Gastroesophageal sphincter (tissue), 4 donors: Measurements from ENCODE around the gene GMEB1. TPM values are rescaled to one million over a fixed set of nuclear protein-coding genes. Genes with fewer than 3 reads are reported as not detected.
A peak's percentile ranks its signal among the peaks of the same experiment; 100 is the strongest.
"Not testable (repeated sequence)": the region's sequence is repeated elsewhere in the genome, so short reads cannot be mapped to it uniquely, and the experiment has no call there.

Experiments
- ATAC-seq: fragments of 150-250 bp; one replicate; pipeline ENCODE4 v1.9.1; 2016; ENCODE audit warnings: mild to moderate bottlenecking, moderate library complexity
- H3K27ac ChIP-seq, 4 donors: fragments of 200-600 bp; sonication (generic) in 3 of 4; 1 replicate in 3 of 4; 2 replicates in 1 of 4; pipeline ENCODE4 v1.5.1; 2016 to 2019
- H3K27me3 ChIP-seq: fragments of 200-600 bp; sonication (generic); one replicate; pipeline ENCODE4 v1.5.1; 2019
- H3K36me3 ChIP-seq, 2 donors: fragments of 200-600 bp; sonication (generic); one replicate each; pipeline ENCODE4 v1.5.1; 2019; ENCODE audit warnings: control low read depth in 1 of 2
- H3K4me1 ChIP-seq, 3 donors: fragments of 200-600 bp; sonication (generic); 1 replicate in 2 of 3; 2 replicates in 1 of 3; pipeline ENCODE4 v1.5.1; 2016 to 2019; ENCODE audit warnings: control low read depth in 2 of 3
- H3K4me3 ChIP-seq, 2 donors: fragments of 200-600 bp; sonication (generic); one replicate each; pipeline ENCODE4 v1.5.1; 2019; ENCODE audit warnings: mild to moderate bottlenecking in 1 of 2, moderate library complexity in 1 of 2
- H3K9me3 ChIP-seq, 3 donors: fragments of 200-600 bp; sonication (generic); one replicate each; pipeline ENCODE4 v1.5.1; 2017 to 2019; ENCODE audit warnings: control low read depth in 2 of 3
- EP300 ChIP-seq: sonication (generic); formaldehyde crosslinking; IDR thresholded peaks from one replicate; pipeline ENCODE4 v1.6.1; 2017; ENCODE audit warnings: antibody characterized with exemption, mild to moderate bottlenecking
- POLR2A ChIP-seq, 2 donors: fragments of 450-650 bp; IDR thresholded peaks; one replicate each; pipeline ENCODE4 v1.6.1; 2017; ENCODE audit warnings: antibody characterized with exemption in 2 of 2, mild to moderate bottlenecking in 2 of 2, moderate library complexity in 1 of 2
- POLR2AphosphoS5 ChIP-seq: sonication (generic); formaldehyde crosslinking; IDR thresholded peaks from one replicate; pipeline ENCODE4 v1.6.1; 2017; ENCODE audit warnings: antibody characterized with exemption
- WGBS, 2 donors: methylation state at CpG; one replicate each; pipeline ENCODE4 v1.1.5; 2018; ENCODE audit warnings: low coverage in 1 of 2; 5-methylcytosine and 5-hydroxymethylcytosine counted together
- total RNA-seq, 4 donors: library from RNA; depleted of rRNA; stranded (reverse); fragments of >200 nt; gene quantifications; one replicate each; pipeline ENCODE4 v1.1.0, GENCODE V29; 2016
- TF ChIP-seq, protein P1 (sequence below), 4 experiments: fragments of 200-600 bp in 2 of 4; fragments of 450-650 bp in 2 of 4; sonication (generic) in 1 of 4; IDR thresholded peaks; one replicate each; pipeline ENCODE4 v1.5.1; 2017 to 2019; ENCODE audit warnings: antibody characterized with exemption in 4 of 4, mild to moderate bottlenecking in 2 of 4, moderate library complexity in 2 of 4

GMEB1 gene
- total RNA-seq, 4 donors from 2014 or later: 6.0 to 14.3 (median 10.0) TPM

DNA sequence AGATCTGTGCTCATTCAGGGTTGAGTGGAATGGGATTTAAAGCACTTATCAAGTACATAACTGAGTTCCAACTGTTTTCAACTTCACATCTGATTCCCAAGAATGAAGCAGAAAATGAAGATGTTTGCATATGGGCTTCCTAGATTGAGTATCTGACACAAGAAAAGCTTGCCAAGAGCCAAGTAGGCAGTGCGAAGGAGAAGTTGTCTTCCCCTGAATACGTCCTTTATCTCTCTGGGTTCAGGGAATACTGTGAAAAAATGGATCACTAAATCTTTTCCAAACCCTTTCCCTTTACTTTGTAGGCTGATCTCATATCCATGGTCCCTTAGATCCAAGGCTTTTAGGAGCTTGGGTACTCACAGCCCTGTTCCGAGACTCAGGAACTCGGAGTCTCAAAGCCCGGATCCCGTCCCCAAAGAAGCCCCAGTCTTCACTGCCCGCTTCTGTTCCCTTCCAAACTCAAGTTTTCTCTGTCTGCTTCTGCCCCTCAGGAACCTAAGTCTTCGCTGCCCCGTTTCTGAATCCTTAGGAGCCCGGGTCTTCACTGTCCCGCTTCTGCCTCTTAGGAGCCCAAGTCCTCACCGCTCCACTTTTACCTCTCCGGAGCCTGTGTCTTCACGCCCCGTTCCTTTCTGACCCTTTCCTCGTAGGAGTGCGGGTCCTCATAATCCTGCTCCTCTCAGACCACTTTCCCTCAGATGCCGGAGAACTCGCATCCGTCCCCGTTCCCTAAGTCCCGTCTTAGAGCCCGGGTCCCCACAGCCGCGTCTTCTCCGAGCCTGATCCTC, 26.3 kb upstream of the GMEB1 start:
- TF ChIP-seq POLR2A (IDR thresholded peaks at IDR 0.05): no peak
- TF ChIP-seq, protein P1, sequence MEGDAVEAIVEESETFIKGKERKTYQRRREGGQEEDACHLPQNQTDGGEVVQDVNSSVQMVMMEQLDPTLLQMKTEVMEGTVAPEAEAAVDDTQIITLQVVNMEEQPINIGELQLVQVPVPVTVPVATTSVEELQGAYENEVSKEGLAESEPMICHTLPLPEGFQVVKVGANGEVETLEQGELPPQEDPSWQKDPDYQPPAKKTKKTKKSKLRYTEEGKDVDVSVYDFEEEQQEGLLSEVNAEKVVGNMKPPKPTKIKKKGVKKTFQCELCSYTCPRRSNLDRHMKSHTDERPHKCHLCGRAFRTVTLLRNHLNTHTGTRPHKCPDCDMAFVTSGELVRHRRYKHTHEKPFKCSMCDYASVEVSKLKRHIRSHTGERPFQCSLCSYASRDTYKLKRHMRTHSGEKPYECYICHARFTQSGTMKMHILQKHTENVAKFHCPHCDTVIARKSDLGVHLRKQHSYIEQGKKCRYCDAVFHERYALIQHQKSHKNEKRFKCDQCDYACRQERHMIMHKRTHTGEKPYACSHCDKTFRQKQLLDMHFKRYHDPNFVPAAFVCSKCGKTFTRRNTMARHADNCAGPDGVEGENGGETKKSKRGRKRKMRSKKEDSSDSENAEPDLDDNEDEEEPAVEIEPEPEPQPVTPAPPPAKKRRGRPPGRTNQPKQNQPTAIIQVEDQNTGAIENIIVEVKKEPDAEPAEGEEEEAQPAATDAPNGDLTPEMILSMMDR (IDR thresholded peaks at IDR 0.05): no peak
- TF ChIP-seq EP300: no peak
- TF ChIP-seq POLR2AphosphoS5: no peak
- H3K27me3 ChIP-seq: no peaks in the 10 kb centered on the region
- peaks cover 0 to 46% (median 8%) of the 10 kb centered on the region in 3 donors for H3K4me1 ChIP-seq
- no peaks in the 10 kb centered on the region for H3K9me3 ChIP-seq
- H3K27ac ChIP-seq: peak overlapping the region; percentile 70 to 92 (median 88)
- WGBS, 2 donors: 0 to 1% methylated on average over 10 to 26 of the region's 26 CpGs
- H3K4me3 ChIP-seq: peak overlapping the region; percentile 74 to 78
- ATAC-seq: peak; percentile 55
- no peaks in the 10 kb centered on the region for H3K36me3 ChIP-seq

DNA sequence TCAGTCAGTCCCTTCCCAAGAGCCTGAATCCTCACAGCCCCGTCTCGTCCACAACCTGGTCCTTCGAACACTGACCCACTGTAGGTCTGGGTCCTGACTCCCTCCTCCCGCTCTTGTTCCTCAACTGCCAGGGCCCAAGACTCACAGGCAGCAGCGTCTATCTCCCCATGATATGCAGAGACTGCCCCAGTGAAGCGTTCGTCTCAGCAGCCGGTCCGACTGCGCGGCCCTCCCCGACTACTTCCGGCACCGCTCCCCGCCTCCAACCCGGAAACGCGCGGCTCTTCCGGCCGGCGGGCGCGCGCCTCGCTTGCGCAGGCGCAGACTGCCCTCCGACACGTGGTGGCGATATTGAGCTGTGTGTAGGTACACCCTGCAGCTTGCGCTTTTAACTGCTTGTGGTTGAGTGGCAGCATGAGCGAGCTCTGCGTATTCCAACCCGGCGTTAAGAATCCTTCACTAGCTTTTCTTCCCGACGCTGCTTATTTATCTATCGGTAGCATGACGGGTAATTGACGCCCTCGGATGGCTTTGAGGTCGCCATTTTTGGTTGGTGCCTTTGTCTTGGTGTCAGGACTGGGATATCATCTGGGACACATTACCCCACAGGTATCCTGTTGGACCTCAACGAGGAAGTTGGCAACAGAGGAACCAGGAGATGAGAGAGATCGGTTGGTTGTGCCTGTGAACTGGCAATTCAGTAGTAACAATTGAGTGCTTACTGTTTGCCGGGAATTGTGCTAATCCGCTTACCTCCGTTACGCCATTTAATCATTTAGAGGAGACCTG, 25.5 kb upstream of the GMEB1 start, which contains the start of gene TAF12:
TSS of gene TAF12 (minus strand) at position 221 of the 789 bp plus-strand sequence. CDS start 20,986 bp downstream, outside the sequence.
- peaks cover 0 to 54% (median 13%) of the 10 kb centered on the region in 3 donors for H3K4me1 ChIP-seq
- 0% methylated on average over 3 of the region's 49 CpGs for WGBS, 2 donors
- no peaks in the 10 kb centered on the region for H3K27me3 ChIP-seq
- TF ChIP-seq POLR2AphosphoS5 (peak; percentile 93), EP300 (no peak), POLR2A (IDR thresholded peaks at IDR 0.05) (peak; percentile 95 to 96)
- TF ChIP-seq, protein P1 (IDR thresholded peaks at IDR 0.05): peak in 3 of 4 experiments; percentile 47 to 63 (median 62)
- ATAC-seq: peak; percentile 97
- no peaks in the 10 kb centered on the region for H3K9me3 ChIP-seq
- peak within 1 kb of the TSS; percentile 74 to 78 for H3K4me3 ChIP-seq
- H3K27ac ChIP-seq: peak within 1 kb of the TSS; percentile 70 to 92 (median 88)
- H3K36me3 ChIP-seq: no peaks in the 10 kb centered on the region

DNA sequence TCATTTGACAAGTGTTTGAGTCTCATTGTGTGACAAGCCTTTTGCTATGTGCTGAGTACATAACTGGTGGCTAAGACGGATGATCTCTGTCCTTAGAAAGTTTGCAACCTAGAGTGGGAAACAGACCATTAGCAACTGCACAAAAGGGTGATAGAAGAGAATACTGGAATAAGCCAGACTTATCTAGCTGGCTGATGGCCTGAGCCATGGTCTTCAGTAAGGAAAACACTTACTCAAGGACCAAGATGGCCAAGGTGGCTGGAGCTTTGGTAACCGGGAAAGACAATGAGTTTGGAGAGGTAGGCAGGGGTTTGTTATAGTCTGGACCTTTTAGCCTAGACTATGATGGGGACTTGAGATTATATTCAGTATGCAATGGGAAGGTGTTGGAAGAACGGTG, 24.1 kb upstream of the GMEB1 start:
- Histone ChIP-seq H3K4me3 (no peak overlapping the region), H3K27me3 (no peaks in the 10 kb centered on the region), H3K36me3 (no peaks in the 10 kb centered on the region), H3K27ac (peak overlapping the region in 3 of 4 donors; percentile 86 to 92 (median 90)), H3K4me1 (peaks cover 0 to 61% (median 17%) of the 10 kb centered on the region in 3 donors), H3K9me3 (no peaks in the 10 kb centered on the region)
- no peak for ATAC-seq
- 63 to 77% methylated on average over 3 of the region's 3 CpGs for WGBS, 2 donors
- TF ChIP-seq POLR2A (IDR thresholded peaks at IDR 0.05) (no peak), EP300 (no peak), POLR2AphosphoS5 (no peak)
- TF ChIP-seq, protein P1 (IDR thresholded peaks at IDR 0.05): no peak

DNA sequence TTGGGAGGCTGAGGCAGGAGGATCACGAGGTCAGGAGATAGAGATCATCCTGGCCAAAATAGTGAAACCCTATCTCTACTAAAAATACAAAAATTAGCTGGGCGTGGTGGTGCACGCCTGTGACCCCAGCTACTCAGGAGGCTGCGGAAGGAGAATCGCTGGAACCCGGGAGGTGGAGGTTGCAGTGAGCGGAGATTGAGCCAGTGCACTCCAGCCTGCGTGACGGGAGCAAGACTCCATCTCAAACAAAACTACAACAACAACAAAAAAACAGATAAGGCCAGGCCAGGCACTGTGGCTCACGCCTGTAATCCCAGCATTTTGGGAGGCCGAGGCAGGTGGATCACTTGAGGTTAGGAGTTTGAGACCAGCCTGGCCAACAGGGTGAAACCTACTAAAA, 23.2 kb upstream of the GMEB1 start:
- peaks cover 0 to 52% (median 17%) of the 10 kb centered on the region in 3 donors for H3K4me1 ChIP-seq
- H3K27ac ChIP-seq, H3K36me3 ChIP-seq, H3K4me3 ChIP-seq, H3K27me3 ChIP-seq, ATAC-seq, H3K9me3 ChIP-seq: not testable (repeated sequence)
- WGBS, 2 donors: 93% methylated on average over 7 of the region's 11 CpGs; no CpG with 5 or more reads in 1 of the 2 donors

DNA sequence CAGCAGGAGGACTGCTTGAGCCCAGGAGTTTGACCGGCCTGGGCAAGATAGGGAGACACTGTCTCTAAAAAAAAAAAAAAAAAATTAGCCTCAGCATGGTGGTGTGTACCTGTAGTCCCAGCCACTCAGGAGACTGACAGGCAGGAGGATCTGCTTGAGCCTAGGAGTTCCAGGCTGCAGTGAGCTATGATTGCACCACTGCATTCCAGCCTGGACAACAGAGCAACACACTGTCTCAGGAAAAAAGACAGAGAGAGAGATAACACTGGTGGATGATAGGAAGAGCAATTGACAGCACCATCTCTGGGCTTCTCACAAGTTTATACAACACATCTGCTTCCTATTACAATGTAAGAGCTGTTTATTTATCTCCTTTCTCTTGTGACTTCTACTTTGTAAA, 22.5 kb upstream of the GMEB1 start:
- no peak overlapping the region for H3K4me3 ChIP-seq
- H3K4me1 ChIP-seq: peaks cover 0 to 46% (median 17%) of the 10 kb centered on the region in 3 donors
- ATAC-seq: no peak
- 83% methylated on average over 1 of the region's 1 CpG; no CpG with 5 or more reads in 1 of the 2 donors for WGBS, 2 donors
- TF ChIP-seq POLR2AphosphoS5 (no peak), POLR2A (IDR thresholded peaks at IDR 0.05) (no peak), EP300 (no peak)
- TF ChIP-seq, protein P1 (IDR thresholded peaks at IDR 0.05): no peak
- H3K9me3 ChIP-seq: no peaks in the 10 kb centered on the region
- H3K27me3 ChIP-seq: no peaks in the 10 kb centered on the region
- no peak overlapping the region for H3K27ac ChIP-seq
- no peaks in the 10 kb centered on the region for H3K36me3 ChIP-seq
